MM.1S (cell line): Measurements from ENCODE around the gene CLTC.
A peak's percentile ranks its signal among the peaks of the same experiment; 100 is the strongest.

Experiments
- DNase-seq: peaks from one replicate; pipeline ENCODE4 v3.0.0-alpha.2; 2015
- H2AFZ ChIP-seq: fragments of 300-600 bp; sonication (generic); 2 replicates; pipeline ENCODE4 v1.6.0; 2016; ENCODE audit warnings: antibody characterized with exemption, low read length
- H3F3A ChIP-seq: fragments of 300-600 bp; sonication (generic); 2 replicates; pipeline ENCODE4 v1.6.1; 2016; ENCODE audit warnings: mild to moderate bottlenecking, antibody characterized with exemption, low read length, moderate library complexity, mixed read lengths; ENCODE audit not compliant: insufficient read depth
- H3K27ac ChIP-seq: fragments of 300-600 bp; sonication (generic); 2 replicates; pipeline ENCODE4 v1.5.1; 2016; ENCODE audit warnings: mild to moderate bottlenecking, low read length
- H3K27me3 ChIP-seq: fragments of 300-600 bp; sonication (generic); replicated peaks from 2 replicates; pipeline ENCODE4 v1.6.0; 2016; ENCODE audit warnings: low read length; ENCODE audit not compliant: insufficient read depth
- H3K36me3 ChIP-seq: fragments of 300-600 bp; sonication (generic); replicated peaks from 2 replicates; pipeline ENCODE4 v1.6.1; 2016; ENCODE audit warnings: mild to moderate bottlenecking, low read length, mixed read lengths; ENCODE audit not compliant: insufficient read depth
- H3K4me1 ChIP-seq: fragments of 300-600 bp; sonication (generic); 2 replicates; pipeline ENCODE4 v1.6.1; 2016; ENCODE audit warnings: low read length, mixed read lengths
- H3K4me2 ChIP-seq: fragments of 300-600 bp; sonication (generic); 2 replicates; pipeline ENCODE4 v1.6.0; 2016; ENCODE audit warnings: low read depth, low read length
- H3K4me3 ChIP-seq: fragments of 300-600 bp; sonication (generic); 2 replicates; pipeline ENCODE4 v1.5.1; 2016; ENCODE audit warnings: low read length, mixed read lengths
- H3K79me2 ChIP-seq: fragments of 300-600 bp; sonication (generic); 2 replicates; pipeline ENCODE4 v1.6.1; 2016; ENCODE audit warnings: mixed run types, low read length, mixed read lengths
- H3K9ac ChIP-seq: fragments of 300-600 bp; sonication (generic); 2 replicates; pipeline ENCODE4 v1.6.1; 2016; ENCODE audit warnings: low read length, mixed read lengths
- H3K9me2 ChIP-seq: fragments of 300-600 bp; sonication (generic); replicated peaks from 2 replicates; pipeline ENCODE4 v1.6.1; 2016; ENCODE audit warnings: mild to moderate bottlenecking, low read length, mixed read lengths; ENCODE audit not compliant: insufficient read depth
- H3K9me3 ChIP-seq: fragments of 300-600 bp; sonication (generic); replicated peaks from 2 replicates; pipeline ENCODE4 v1.6.1; 2016; ENCODE audit warnings: mild to moderate bottlenecking, low read length, mixed read lengths; ENCODE audit not compliant: insufficient read depth
- H4K20me1 ChIP-seq: fragments of 300-600 bp; sonication (generic); 2 replicates; pipeline ENCODE4 v1.6.1; 2016; ENCODE audit warnings: mild to moderate bottlenecking, low read length, moderate library complexity, mixed read lengths; ENCODE audit not compliant: insufficient read depth
- EZH2 ChIP-seq: fragments of 300-600 bp; sonication (generic); optimal IDR thresholded peaks from 2 replicates; pipeline ENCODE3; 2017; ENCODE audit warnings: low read depth, mild to moderate bottlenecking, antibody characterized with exemption, low read length, mixed read lengths
- EZH2phosphoT487 ChIP-seq: fragments of 300-600 bp; sonication (generic); IDR thresholded peaks from 2 replicates; pipeline ENCODE4 v1.6.1; 2018; ENCODE audit warnings: antibody characterized with exemption, low read length
- TF ChIP-seq, protein P1 (sequence below): fragments of 300-600 bp; sonication (generic); IDR thresholded peaks from 2 replicates; pipeline ENCODE4 v1.5.1; 2016; ENCODE audit warnings: antibody characterized with exemption, low read length, mixed read lengths

CLTC gene

DNA sequence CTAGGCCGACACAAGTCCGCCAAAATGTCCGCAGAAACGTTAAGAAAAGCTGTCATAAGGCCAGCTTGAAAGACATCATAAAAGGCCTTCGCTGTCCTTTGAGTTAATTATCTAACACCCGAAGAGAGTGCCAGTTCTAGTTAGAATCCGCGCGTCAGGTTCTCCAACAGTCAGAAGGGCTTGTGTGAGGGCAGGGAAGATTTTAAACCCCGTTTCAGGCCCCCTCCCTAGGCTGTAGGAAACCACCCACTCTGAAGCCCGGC lies 729 bp upstream of the CLTC start:
- Histone ChIP-seq H4K20me1 (peaks cover 32% of the 10 kb centered on the region), H3K4me1 (peaks cover 47% of the 10 kb centered on the region), H3K4me3 (peak overlapping the region; percentile 91), H3K27ac (peak overlapping the region; percentile 97), H2AFZ (peak overlapping the region; percentile 76), H3K36me3 (no peaks in the 10 kb centered on the region; the same call in 1 of the 2 replicates), H3F3A (peaks cover 38% of the 10 kb centered on the region), H3K27me3 (no peaks in the 10 kb centered on the region), H3K9me3 (no peaks in the 10 kb centered on the region), H3K9me2 (no peaks in the 10 kb centered on the region), H3K9ac (peak overlapping the region; percentile 97), H3K79me2 (peaks cover 43% of the 10 kb centered on the region), H3K4me2 (peak overlapping the region; percentile 82)
- TF ChIP-seq EZH2phosphoT487 (no peak), EZH2 (no peak)
- TF ChIP-seq, protein P1, sequence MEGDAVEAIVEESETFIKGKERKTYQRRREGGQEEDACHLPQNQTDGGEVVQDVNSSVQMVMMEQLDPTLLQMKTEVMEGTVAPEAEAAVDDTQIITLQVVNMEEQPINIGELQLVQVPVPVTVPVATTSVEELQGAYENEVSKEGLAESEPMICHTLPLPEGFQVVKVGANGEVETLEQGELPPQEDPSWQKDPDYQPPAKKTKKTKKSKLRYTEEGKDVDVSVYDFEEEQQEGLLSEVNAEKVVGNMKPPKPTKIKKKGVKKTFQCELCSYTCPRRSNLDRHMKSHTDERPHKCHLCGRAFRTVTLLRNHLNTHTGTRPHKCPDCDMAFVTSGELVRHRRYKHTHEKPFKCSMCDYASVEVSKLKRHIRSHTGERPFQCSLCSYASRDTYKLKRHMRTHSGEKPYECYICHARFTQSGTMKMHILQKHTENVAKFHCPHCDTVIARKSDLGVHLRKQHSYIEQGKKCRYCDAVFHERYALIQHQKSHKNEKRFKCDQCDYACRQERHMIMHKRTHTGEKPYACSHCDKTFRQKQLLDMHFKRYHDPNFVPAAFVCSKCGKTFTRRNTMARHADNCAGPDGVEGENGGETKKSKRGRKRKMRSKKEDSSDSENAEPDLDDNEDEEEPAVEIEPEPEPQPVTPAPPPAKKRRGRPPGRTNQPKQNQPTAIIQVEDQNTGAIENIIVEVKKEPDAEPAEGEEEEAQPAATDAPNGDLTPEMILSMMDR = no peak
- no peak for DNase-seq

DNA sequence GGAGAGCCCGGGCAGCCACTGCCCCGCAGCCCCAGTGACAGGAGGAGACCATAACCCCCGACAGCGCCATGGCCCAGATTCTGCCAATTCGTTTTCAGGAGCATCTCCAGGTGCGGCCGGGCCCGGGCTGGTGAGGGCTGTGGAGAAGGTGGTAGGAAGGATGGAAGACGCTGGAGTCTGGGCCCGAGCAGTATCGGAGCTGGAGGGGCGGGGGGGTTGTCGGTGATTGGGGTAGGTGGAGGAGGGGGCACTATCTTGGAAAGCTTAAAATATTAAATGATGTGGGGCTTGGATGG lies 317 bp downstream of the CLTC start:
- Histone ChIP-seq H3K9me3 (no peaks in the 10 kb centered on the region), H3K4me3 (peak overlapping the region; percentile 91), H3K36me3 (no peaks in the 10 kb centered on the region; the same call in 1 of the 2 replicates), H3K27ac (peak overlapping the region; percentile 97), H2AFZ (peak overlapping the region; percentile 76; the same call in 1 of the 2 replicates), H3K9ac (peak overlapping the region; percentile 97), H3K4me1 (peaks cover 41% of the 10 kb centered on the region), H3K79me2 (peaks cover 53% of the 10 kb centered on the region), H3K4me2 (peak overlapping the region; percentile 36; the same call in 1 of the 2 replicates), H3K27me3 (no peaks in the 10 kb centered on the region), H3F3A (peaks cover 38% of the 10 kb centered on the region), H4K20me1 (peaks cover 40% of the 10 kb centered on the region), H3K9me2 (no peaks in the 10 kb centered on the region)
- no peak for DNase-seq
- TF ChIP-seq EZH2phosphoT487 (no peak), EZH2 (no peak)
- TF ChIP-seq, protein P1 = no peak

DNA sequence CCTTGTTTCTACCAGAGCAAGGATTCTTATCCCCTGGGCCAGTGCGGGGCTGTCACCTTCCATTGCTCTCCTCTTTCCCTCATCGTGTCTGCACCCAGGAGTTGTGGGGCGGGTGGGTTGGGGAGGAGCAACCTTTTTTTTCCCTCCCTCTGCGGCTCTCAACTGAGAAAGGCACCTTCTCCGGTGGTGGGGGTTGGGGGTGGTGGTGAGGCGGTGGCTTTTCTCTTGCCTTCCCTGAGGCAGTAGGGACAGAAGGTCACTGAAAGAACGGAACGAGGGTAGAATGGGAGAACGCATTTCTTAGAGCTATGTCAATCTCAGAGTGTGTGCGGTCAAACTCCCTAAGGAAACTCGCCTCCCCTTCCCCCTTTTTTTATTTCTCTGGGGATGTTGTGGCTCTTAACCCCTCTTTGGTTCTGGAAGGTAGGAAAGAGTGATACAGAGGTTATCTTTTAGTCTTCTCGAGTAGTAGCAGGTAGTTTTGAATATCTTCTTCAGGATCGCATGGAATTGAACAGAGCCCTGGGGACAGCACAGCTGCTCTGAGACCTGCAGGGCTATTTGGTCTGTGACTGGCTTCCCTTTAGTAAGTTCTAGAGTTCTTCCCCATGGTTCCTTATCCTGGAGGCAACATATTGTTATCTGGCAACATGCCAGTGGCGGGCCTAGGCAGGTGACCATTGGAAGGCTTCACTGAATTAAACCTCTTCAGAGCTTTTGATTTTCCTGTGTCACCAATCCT lies 994 bp downstream of the CLTC start:
- peaks cover 41% of the 10 kb centered on the region for H4K20me1 ChIP-seq
- H3K9ac ChIP-seq = peak overlapping the region; percentile 97
- H3K27ac ChIP-seq = peak overlapping the region; percentile 97
- H3K9me2 ChIP-seq = no peaks in the 10 kb centered on the region
- no peaks in the 10 kb centered on the region for H3K27me3 ChIP-seq
- TF ChIP-seq EZH2phosphoT487 (no peak), EZH2 (no peak)
- TF ChIP-seq, protein P1 = no peak
- peaks cover 60% of the 10 kb centered on the region for H3K79me2 ChIP-seq
- no peak overlapping the region for H2AFZ ChIP-seq
- peaks cover 38% of the 10 kb centered on the region for H3F3A ChIP-seq
- H3K4me1 ChIP-seq = peaks cover 41% of the 10 kb centered on the region
- H3K4me3 ChIP-seq = peak overlapping the region; percentile 91
- no peaks in the 10 kb centered on the region; the same call in 1 of the 2 replicates for H3K36me3 ChIP-seq
- H3K9me3 ChIP-seq = no peaks in the 10 kb centered on the region
- peak; percentile 70 for DNase-seq
- H3K4me2 ChIP-seq = peak overlapping the region; percentile 93
